H9 (cell line): Measurements from ENCODE around the gene PM20D1. TPM values are rescaled to one million over a fixed set of nuclear protein-coding genes. Genes with fewer than 3 reads are reported as not detected.
A peak's percentile ranks its signal among the peaks of the same experiment; 100 is the strongest.

Experiments used
- DNase-seq: peaks from one replicate; pipeline ENCODE4 v3.0.0-alpha.2; 2017
- H2AFZ ChIP-seq: one replicate; pipeline ENCODE4 v1.6.1; 2013; ENCODE audit warnings: mild to moderate bottlenecking, low read length, control low read depth, moderate library complexity
- H2AK5ac ChIP-seq: 2 replicates; pipeline ENCODE4 v1.6.1; 2013; ENCODE audit warnings: low read length, control low read depth, mixed read lengths; ENCODE audit not compliant: insufficient read length
- H2BK120ac ChIP-seq: one replicate; pipeline ENCODE4 v1.6.1; 2013; ENCODE audit warnings: low read depth, mild to moderate bottlenecking, low read length, control low read depth, inconsistent platforms; ENCODE audit not compliant: poor library complexity, severe bottlenecking
- H2BK12ac ChIP-seq: 2 replicates; pipeline ENCODE4 v1.6.1; 2013; ENCODE audit warnings: low read length, control low read depth, mixed read lengths, low read depth; ENCODE audit not compliant: insufficient read length
- H2BK15ac ChIP-seq: 2 replicates; pipeline ENCODE4 v1.6.1; 2013; ENCODE audit warnings: low read depth, low read length, control low read depth
- H2BK20ac ChIP-seq: one replicate; pipeline ENCODE4 v1.6.1; 2013; ENCODE audit warnings: low read depth, mild to moderate bottlenecking, low read length, control low read depth, inconsistent platforms; ENCODE audit not compliant: poor library complexity, severe bottlenecking
- H2BK5ac ChIP-seq: 2 replicates; pipeline ENCODE4 v1.6.1; 2013; ENCODE audit warnings: low read length, control low read depth, mixed read lengths; ENCODE audit not compliant: insufficient read length
- H3K14ac ChIP-seq: 2 replicates; pipeline ENCODE4 v1.6.1; 2013; ENCODE audit warnings: low read length, control low read depth; ENCODE audit not compliant: insufficient read depth
- H3K18ac ChIP-seq: 2 replicates; pipeline ENCODE4 v1.6.1; 2013; ENCODE audit warnings: low read depth, mild to moderate bottlenecking, mixed read lengths, low read length, control low read depth; ENCODE audit not compliant: insufficient read length
- H3K23ac ChIP-seq: 2 replicates; pipeline ENCODE4 v1.6.1; 2013; ENCODE audit warnings: low read length, control low read depth, mixed read lengths, low read depth; ENCODE audit not compliant: insufficient read length
- H3K23me2 ChIP-seq: 2 replicates; pipeline ENCODE4 v1.6.1; 2013; ENCODE audit warnings: low read depth, mild to moderate bottlenecking, mixed read lengths, low read length, control low read depth; ENCODE audit not compliant: insufficient read length, poor library complexity, severe bottlenecking
- H3K27ac ChIP-seq: 2 replicates; pipeline ENCODE4 v1.5.1; 2013; ENCODE audit warnings: low read length, control low read depth, mixed read lengths, low read depth; ENCODE audit not compliant: insufficient read length
- H3K27me3 ChIP-seq: 2 replicates; pipeline ENCODE4 v1.6.1; 2013; ENCODE audit warnings: low read length, control low read depth, inconsistent platforms; ENCODE audit not compliant: insufficient read depth
- H3K4ac ChIP-seq: 2 replicates; pipeline ENCODE4 v1.6.1; 2013; ENCODE audit warnings: low read depth, mild to moderate bottlenecking, control low read depth, inconsistent platforms, low read length, moderate library complexity
- H3K4me1 ChIP-seq: 2 replicates; pipeline ENCODE4 v1.6.1; 2013; ENCODE audit warnings: low read length, control low read depth, inconsistent platforms; ENCODE audit not compliant: insufficient read depth
- H3K4me2 ChIP-seq: 2 replicates; pipeline ENCODE4 v1.6.1; 2013; ENCODE audit warnings: low read length, control low read depth, mixed read lengths; ENCODE audit not compliant: insufficient read length, insufficient read depth
- H3K56ac ChIP-seq: 2 replicates; pipeline ENCODE4 v1.6.1; 2013; ENCODE audit warnings: low read depth, mild to moderate bottlenecking, mixed read lengths, low read length, control low read depth; ENCODE audit not compliant: insufficient read length
- H3K79me1 ChIP-seq: 2 replicates; pipeline ENCODE4 v1.6.1; 2013; ENCODE audit warnings: low read depth, mild to moderate bottlenecking, moderate library complexity, low read length, control low read depth, inconsistent platforms; ENCODE audit not compliant: insufficient read depth, poor library complexity, severe bottlenecking
- H3K79me2 ChIP-seq: 2 replicates; pipeline ENCODE4 v1.6.1; 2013; ENCODE audit warnings: low read length, control low read depth, inconsistent platforms; ENCODE audit not compliant: insufficient read depth
- H3K9ac ChIP-seq: 2 replicates; pipeline ENCODE4 v1.6.1; 2013; ENCODE audit warnings: low read length, control low read depth, mixed read lengths; ENCODE audit not compliant: insufficient read length; ENCODE audit errors: extremely low read depth
- H3K9me3 ChIP-seq: one replicate; pipeline ENCODE4 v1.6.1; 2013; ENCODE audit warnings: low read depth, low read length, inconsistent platforms; ENCODE audit not compliant: control insufficient read depth
- H3T11ph ChIP-seq: one replicate; pipeline ENCODE4 v1.6.1; 2013; ENCODE audit warnings: mild to moderate bottlenecking, low read length, control low read depth, inconsistent platforms
- H4K20me1 ChIP-seq: one replicate; pipeline ENCODE4 v1.6.1; 2013; ENCODE audit not compliant: control insufficient read depth, insufficient read length, insufficient read depth
- H4K5ac ChIP-seq: 2 replicates; pipeline ENCODE4 v1.6.1; 2013; ENCODE audit warnings: low read depth, mild to moderate bottlenecking, mixed read lengths, low read length, control low read depth; ENCODE audit not compliant: insufficient read length
- H4K8ac ChIP-seq: replicated peaks from 2 replicates; pipeline ENCODE4 v1.6.1; 2013; ENCODE audit warnings: low read length, control low read depth, mixed read lengths, low read depth; ENCODE audit not compliant: insufficient read length
- H4K91ac ChIP-seq: 2 replicates; pipeline ENCODE4 v1.6.1; 2013; ENCODE audit warnings: low read depth, mild to moderate bottlenecking, moderate library complexity, mixed read lengths, low read length, control low read depth; ENCODE audit not compliant: insufficient read length
- H3K27ac Mint-ChIP-seq, 3 experiments: 2 replicates in 2 of 3; 3 replicates in 1 of 3; pipeline ENCODE4 v1.8.0; 2020 to 2021; ENCODE audit warnings: mixed read lengths in 3 of 3, mild to moderate bottlenecking in 1 of 3, moderate library complexity in 1 of 3
- H3K27me3 Mint-ChIP-seq: 2 replicates; pipeline ENCODE4 v1.8.0; 2021; ENCODE audit warnings: low read depth, mild to moderate bottlenecking, moderate library complexity, mixed read lengths
- H3K36me3 Mint-ChIP-seq, 3 experiments: 2 replicates in 2 of 3; 3 replicates in 1 of 3; pipeline ENCODE4 v1.8.0; 2020 to 2021; ENCODE audit warnings: low read depth in 3 of 3, mixed read lengths in 3 of 3; ENCODE audit not compliant: insufficient read depth in 1 of 3
- H3K4me1 Mint-ChIP-seq, 2 experiments: 2 replicates each; pipeline ENCODE4 v1.8.0; 2020; ENCODE audit warnings: mixed read lengths in 2 of 2
- H3K4me3 Mint-ChIP-seq, 2 experiments: 2 replicates in 1 of 2; 3 replicates in 1 of 2; pipeline ENCODE4 v1.8.0; 2020 to 2021; ENCODE audit warnings: mild to moderate bottlenecking in 2 of 2, mixed read lengths in 2 of 2, moderate library complexity in 1 of 2
- H3K9me3 Mint-ChIP-seq, 2 experiments: 2 replicates in 1 of 2; 3 replicates in 1 of 2; pipeline ENCODE4 v1.8.0; 2020; ENCODE audit warnings: mild to moderate bottlenecking in 2 of 2, mixed read lengths in 2 of 2, moderate library complexity in 1 of 2
- WGBS: extraction: QIAGEN DNeasy Blood & Tissue Kit; methylation state at CpG from one replicate; pipeline ENCODE4 v1.1.7; 2013; ENCODE audit warnings: missing lambda C conversion rate, low lambda C conversion rate, mixed read lengths; ENCODE audit not compliant: insufficient read length; ENCODE audit errors: extremely low coverage; 5-methylcytosine and 5-hydroxymethylcytosine counted together
- total RNA-seq: library from RNA; stranded (reverse); gene quantifications from 2 replicates; pipeline ENCODE4 v1.2.1, GENCODE V29; 2021
- TF ChIP-seq, protein P1 (sequence below): fragments of 200-600 bp; sonication (generic); conservative IDR thresholded peaks from 3 replicates; pipeline ENCODE4 v1.8.0; 2021; ENCODE audit warnings: antibody characterized with exemption, mild to moderate bottlenecking

The PM20D1 gene
- total RNA-seq, 1 experiment from 2014 or later = not detected

DNA sequence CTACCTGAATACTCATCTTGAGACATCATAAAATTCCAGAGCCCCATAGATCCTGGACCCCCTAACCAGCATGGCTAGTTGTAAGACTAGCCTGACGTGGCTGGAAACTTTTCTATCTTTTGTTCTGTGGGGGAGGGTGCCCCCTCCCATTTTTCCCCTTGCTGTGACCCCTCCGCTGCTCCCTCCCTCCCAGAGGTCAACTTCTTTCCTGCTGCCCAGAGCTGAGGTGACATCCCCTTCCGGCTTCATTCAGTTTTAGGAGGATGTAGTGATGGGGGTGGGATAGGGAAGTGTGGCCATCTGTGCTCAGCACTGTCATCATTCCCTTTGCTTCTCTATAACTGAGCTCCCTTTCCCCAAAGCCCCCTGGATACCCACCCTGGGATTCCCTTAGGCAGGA lies 32.6 kb downstream of the PM20D1 start:
- H3K27me3 Mint-ChIP-seq = peaks cover 9% of the 10 kb centered on the region
- Histone ChIP-seq H4K8ac (no peak overlapping the region), H3K18ac (no peak overlapping the region), H2AK5ac (no peak overlapping the region), H3K56ac (no peak overlapping the region), H3K9ac (no peak overlapping the region), H3K23me2 (peaks cover 12% of the 10 kb centered on the region), H3K79me2 (no peaks in the 10 kb centered on the region), H2BK5ac (no peak overlapping the region), H3K4me2 (no peak overlapping the region), H2AFZ (no peak overlapping the region), H3K23ac (no peak overlapping the region), H4K91ac (no peak overlapping the region), H4K5ac (no peak overlapping the region), H3T11ph (no peak overlapping the region), H3K79me1 (no peaks in the 10 kb centered on the region), H2BK15ac (no peak overlapping the region), H3K4me1 (no peaks in the 10 kb centered on the region), H2BK12ac (no peak overlapping the region), H3K27ac (no peak overlapping the region), H4K20me1 (peaks cover 2% of the 10 kb centered on the region), H3K27me3 (no peaks in the 10 kb centered on the region), H2BK120ac (no peak overlapping the region), H2BK20ac (no peak overlapping the region), H3K9me3 (no peaks in the 10 kb centered on the region), H3K14ac (no peak overlapping the region), H3K4ac (no peak overlapping the region)
- DNase-seq = no peak
- no peaks in the 10 kb centered on the region for H3K9me3 Mint-ChIP-seq
- peak overlapping the region in 1 of 3 experiments; percentile 55; a peak in 3 of 7 replicates for H3K27ac Mint-ChIP-seq
- no peak overlapping the region for H3K4me3 Mint-ChIP-seq
- TF ChIP-seq, protein P1, sequence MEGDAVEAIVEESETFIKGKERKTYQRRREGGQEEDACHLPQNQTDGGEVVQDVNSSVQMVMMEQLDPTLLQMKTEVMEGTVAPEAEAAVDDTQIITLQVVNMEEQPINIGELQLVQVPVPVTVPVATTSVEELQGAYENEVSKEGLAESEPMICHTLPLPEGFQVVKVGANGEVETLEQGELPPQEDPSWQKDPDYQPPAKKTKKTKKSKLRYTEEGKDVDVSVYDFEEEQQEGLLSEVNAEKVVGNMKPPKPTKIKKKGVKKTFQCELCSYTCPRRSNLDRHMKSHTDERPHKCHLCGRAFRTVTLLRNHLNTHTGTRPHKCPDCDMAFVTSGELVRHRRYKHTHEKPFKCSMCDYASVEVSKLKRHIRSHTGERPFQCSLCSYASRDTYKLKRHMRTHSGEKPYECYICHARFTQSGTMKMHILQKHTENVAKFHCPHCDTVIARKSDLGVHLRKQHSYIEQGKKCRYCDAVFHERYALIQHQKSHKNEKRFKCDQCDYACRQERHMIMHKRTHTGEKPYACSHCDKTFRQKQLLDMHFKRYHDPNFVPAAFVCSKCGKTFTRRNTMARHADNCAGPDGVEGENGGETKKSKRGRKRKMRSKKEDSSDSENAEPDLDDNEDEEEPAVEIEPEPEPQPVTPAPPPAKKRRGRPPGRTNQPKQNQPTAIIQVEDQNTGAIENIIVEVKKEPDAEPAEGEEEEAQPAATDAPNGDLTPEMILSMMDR = no peak
- H3K36me3 Mint-ChIP-seq = peaks cover 0 to 4% (median 0%) of the 10 kb centered on the region in 3 experiments; a peak in 1 of 7 replicates
- H3K4me1 Mint-ChIP-seq = peaks cover 27% of the 10 kb centered on the region in 2 experiments
- WGBS = no CpG with 5 or more reads among the region's 3 CpGs
